Measurements from ENCODE around the gene TAOK1.

- TF ChIP-seq, protein P1, sequence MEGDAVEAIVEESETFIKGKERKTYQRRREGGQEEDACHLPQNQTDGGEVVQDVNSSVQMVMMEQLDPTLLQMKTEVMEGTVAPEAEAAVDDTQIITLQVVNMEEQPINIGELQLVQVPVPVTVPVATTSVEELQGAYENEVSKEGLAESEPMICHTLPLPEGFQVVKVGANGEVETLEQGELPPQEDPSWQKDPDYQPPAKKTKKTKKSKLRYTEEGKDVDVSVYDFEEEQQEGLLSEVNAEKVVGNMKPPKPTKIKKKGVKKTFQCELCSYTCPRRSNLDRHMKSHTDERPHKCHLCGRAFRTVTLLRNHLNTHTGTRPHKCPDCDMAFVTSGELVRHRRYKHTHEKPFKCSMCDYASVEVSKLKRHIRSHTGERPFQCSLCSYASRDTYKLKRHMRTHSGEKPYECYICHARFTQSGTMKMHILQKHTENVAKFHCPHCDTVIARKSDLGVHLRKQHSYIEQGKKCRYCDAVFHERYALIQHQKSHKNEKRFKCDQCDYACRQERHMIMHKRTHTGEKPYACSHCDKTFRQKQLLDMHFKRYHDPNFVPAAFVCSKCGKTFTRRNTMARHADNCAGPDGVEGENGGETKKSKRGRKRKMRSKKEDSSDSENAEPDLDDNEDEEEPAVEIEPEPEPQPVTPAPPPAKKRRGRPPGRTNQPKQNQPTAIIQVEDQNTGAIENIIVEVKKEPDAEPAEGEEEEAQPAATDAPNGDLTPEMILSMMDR (IDR thresholded peaks at IDR 0.05) = no peak
- TF ChIP-seq POLR2A (IDR thresholded peaks at IDR 0.05) = no peak
These were observed 11.1 kb downstream of the TAOK1 start for GRCh38 chr17:29401258-29401657.

All from uterus (tissue), 2 donors.